Stimulated activated CD4-positive, alpha-beta T cell treated with anti-CD3 and anti-CD28 coated beads, Interleukin-15, amount 100 ng/mL, for 24 hours (primary cell): Measurements from ENCODE around the gene TRIP11.

Experiments
- DNase-seq: peaks from one replicate; pipeline ENCODE4 v3.0.0-alpha.2; 2020

Gene TRIP11

GRCh38 chr14:91953170-91953985 is 86.5 kb downstream of the TRIP11 start:
- DNase-seq = no peak

GRCh38 chr14:91947475-91948184 is 92.2 kb downstream of the TRIP11 start, which contains the start of gene FBLN5:
Gene FBLN5, minus strand, starts transcription at chr14:91947694. Its CDS starts 465 bp downstream, at chr14:91947229.
- peak; percentile 63 for DNase-seq

- DNase-seq = peak; percentile 10
Measured at GRCh38 chr14:91946622-91947474, 93.0 kb downstream of the TRIP11 start.

GRCh38 chr14:91945751-91946621 is 93.9 kb downstream of the TRIP11 start:
- no peak for DNase-seq

GRCh38 chr14:91942946-91943345 is 96.9 kb downstream of the TRIP11 start:
- no peak for DNase-seq

- DNase-seq = no peak
Measured at GRCh38 chr14:91942128-91942527, 97.7 kb downstream of the TRIP11 start.

GRCh38 chr14:91940209-91940608 is 99.7 kb downstream of the TRIP11 start:
- DNase-seq = no peak

- no peak for DNase-seq
Measured at GRCh38 chr14:91935586-91935985, 104.3 kb downstream of the TRIP11 start.

GRCh38 chr14:91934554-91935285 is 105.1 kb downstream of the TRIP11 start:
- DNase-seq = no peak

GRCh38 chr14:91931478-91932088 is 108.3 kb downstream of the TRIP11 start:
- DNase-seq = no peak

- no peak for DNase-seq
Measured at GRCh38 chr14:91929700-91930099, 110.2 kb downstream of the TRIP11 start.

- no peak for DNase-seq
Measured at GRCh38 chr14:91927800-91928199, 112.1 kb downstream of the TRIP11 start.

- no peak for DNase-seq
Measured at GRCh38 chr14:91927191-91927590, 112.7 kb downstream of the TRIP11 start.

- no peak for DNase-seq
Measured at GRCh38 chr14:91926131-91926890, 113.5 kb downstream of the TRIP11 start.

GRCh38 chr14:91925727-91926121 is 114.1 kb downstream of the TRIP11 start:
- DNase-seq = no peak

- no peak for DNase-seq
Measured at GRCh38 chr14:91925001-91925726, 114.7 kb downstream of the TRIP11 start.

- DNase-seq = no peak
Measured at GRCh38 chr14:91920526-91920925, 119.3 kb downstream of the TRIP11 start.

GRCh38 chr14:91919814-91920213 is 120.0 kb downstream of the TRIP11 start:
- no peak for DNase-seq

GRCh38 chr14:91918186-91918883 is 121.5 kb downstream of the TRIP11 start:
- DNase-seq = no peak
